Measurements from ENCODE around the gene DCUN1D3.

- TF ChIP-seq CTCF (optimal IDR thresholded peaks at IDR 0.05 in 1 of 3, IDR thresholded peaks at IDR 0.05 in 1 of 3, conservative IDR thresholded peaks at IDR 0.05 in 1 of 3; ENCODE audit: extremely low read depth in 1 of 3, insufficient read depth in 2 of 3, low read length in 3 of 3) (peak; percentile 52 to 69 (median 66)), EZH2 (IDR thresholded peaks at IDR 0.05; ENCODE audit: low read length) (no peak)
Measured at GRCh38 chr16:20806168-20807050, 93.7 kb downstream of the DCUN1D3 start, which contains the start of the genes ERI2 and REXO5.

All from keratinocyte (primary cell).